ENCODE results near the gene STOX1. TPM values are rescaled to one million over a fixed set of nuclear protein-coding genes. Genes with fewer than 3 reads are reported as not detected.
"Not testable (repeated sequence)": the region's sequence is repeated elsewhere in the genome, so short reads cannot be mapped to it uniquely, and the experiment has no call there.

The STOX1 gene
- total and polyA plus RNA-seq, 10 of the 15 experiments (the other 5 are each of a cell fraction or from before 2014, with no cell fraction given): 0.18 to 1.2 (median 0.67) TPM; not detected in 1

DNA sequence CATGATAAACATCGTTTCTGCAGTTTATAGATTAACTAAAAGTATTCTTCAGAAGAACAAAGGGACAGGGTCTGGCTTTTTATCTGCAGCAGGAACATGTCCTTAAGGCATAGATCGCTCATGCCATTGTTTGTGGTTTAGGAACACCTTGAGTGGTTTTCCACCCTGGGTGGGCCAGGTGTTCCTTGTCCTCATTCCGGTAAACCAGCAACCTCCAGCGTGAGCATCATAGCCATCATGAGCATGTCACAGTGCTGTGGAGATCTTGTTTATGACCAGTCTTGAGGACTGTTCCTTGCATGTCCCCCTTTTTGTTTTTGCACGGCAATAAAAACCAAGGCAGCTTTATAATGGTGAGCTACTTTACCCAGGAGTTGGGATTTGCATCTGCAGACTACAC, 33.9 kb downstream of the STOX1 start:
- POLR2A ChIA-PET: no interaction called here
- H4K20me1 ChIP-seq (ENCODE audit: control insufficient read depth, insufficient read depth): no peaks in the 10 kb centered on the region
- peaks cover 7% of the 10 kb centered on the region; the same call in 2 of the 3 replicates for H3K9me3 ChIP-seq (replicated peaks; ENCODE audit: control insufficient read depth, insufficient read depth, low read length)
- H3K27ac ChIP-seq (ENCODE audit: control insufficient read depth, insufficient read depth): no peak overlapping the region
- DNase-seq (ENCODE audit: low read depth, low spot score) (no peak), FAIRE-seq (no peak), ATAC-seq (no peak)
- no peak for TF ChIP-seq NFYA (IDR thresholded peaks at IDR 0.05; ENCODE audit: borderline replicate concordance, low read depth, low read length)
- TF ChIP-seq CBX5 (IDR thresholded peaks at IDR 0.05; ENCODE audit: low read depth): peak; percentile 89; the same call in 1 of the 2 replicates
- no peak overlapping the region for H3K4me3 ChIP-seq
- H3K4me1 ChIP-seq (ENCODE audit: control insufficient read depth, insufficient read depth, low read length): no peaks in the 10 kb centered on the region
- SMC1A ChIA-PET (ENCODE audit: uncharacterized antibody, unreplicated experiment): no interaction called here
- intact Hi-C loops (cut with micrococcal nuclease; ENCODE audit: unreplicated experiment): no loop called here
- WGBS (ENCODE audit: insufficient coverage, insufficient replicate concordance, low lambda C conversion rate, missing lambda C conversion rate): 50% methylated on average over 5 of the region's 5 CpGs
- H3K79me2 ChIP-seq (ENCODE audit: control insufficient read depth, insufficient read depth, low read length): no peaks in the 10 kb centered on the region
- in situ Hi-C loops (cut with MboI): no loop called here
- no peaks in the 10 kb centered on the region for H3K27me3 ChIP-seq (replicated peaks in 1 of 2; ENCODE audit: control insufficient read depth in 2 of 2, insufficient read depth in 2 of 2, low read length in 1 of 2)
- no peaks in the 10 kb centered on the region for H3K36me3 ChIP-seq (ENCODE audit: control insufficient read depth in 2 of 2, insufficient read depth in 2 of 2, low read length in 1 of 2)
- H3K4me2 ChIP-seq (ENCODE audit: control insufficient read depth, insufficient read depth): no peak overlapping the region
- BruUV-seq (replicated peaks): no TSS peak
- H3K9ac ChIP-seq (ENCODE audit: control insufficient read depth, insufficient read depth, low read length): no peak overlapping the region
- RAD21 ChIA-PET (ENCODE audit: unreplicated experiment): no interaction called here
- CTCF ChIA-PET: no interaction called here
- no peak overlapping the region for H2AFZ ChIP-seq (ENCODE audit: control insufficient read depth, low read depth, low read length)

DNA sequence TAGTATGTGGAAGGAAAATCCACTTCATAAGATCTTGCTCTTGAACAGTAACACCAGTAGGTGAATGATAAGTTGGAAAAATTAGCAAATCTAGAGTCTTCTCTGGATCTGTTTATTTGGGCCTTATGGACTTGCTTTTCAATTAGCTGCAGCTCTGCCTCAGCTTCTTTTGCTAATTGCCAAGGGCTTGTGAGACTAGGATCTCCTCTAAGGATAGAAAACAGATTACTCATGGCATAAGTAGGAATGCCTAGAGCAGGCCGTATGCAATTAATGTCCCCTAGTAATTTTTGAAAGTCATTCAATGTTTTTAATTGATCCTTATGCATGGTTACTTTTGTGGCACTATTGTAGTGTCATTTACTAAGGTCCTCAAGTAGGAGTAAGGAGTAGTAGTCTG, 37.3 kb downstream of the STOX1 start:
- Histone ChIP-seq H3K9me3 (replicated peaks; ENCODE audit: control insufficient read depth, insufficient read depth, low read length) (peaks cover 7% of the 10 kb centered on the region; the same call in 2 of the 3 replicates), H3K36me3 (ENCODE audit: control insufficient read depth in 2 of 2, insufficient read depth in 2 of 2, low read length in 1 of 2) (no peaks in the 10 kb centered on the region), H3K4me3 (no peak overlapping the region), H3K79me2 (ENCODE audit: control insufficient read depth, insufficient read depth, low read length) (no peaks in the 10 kb centered on the region), H4K20me1 (ENCODE audit: control insufficient read depth, insufficient read depth) (no peaks in the 10 kb centered on the region), H3K9ac (ENCODE audit: control insufficient read depth, insufficient read depth, low read length) (no peak overlapping the region), H3K4me1 (ENCODE audit: control insufficient read depth, insufficient read depth, low read length) (no peaks in the 10 kb centered on the region), H3K27me3 (replicated peaks in 1 of 2; ENCODE audit: control insufficient read depth in 2 of 2, insufficient read depth in 2 of 2, low read length in 1 of 2) (no peaks in the 10 kb centered on the region), H3K4me2 (ENCODE audit: control insufficient read depth, insufficient read depth) (no peak overlapping the region), H3K27ac (ENCODE audit: control insufficient read depth, insufficient read depth) (no peak overlapping the region), H2AFZ (ENCODE audit: control insufficient read depth, low read depth, low read length) (no peak overlapping the region)
- BruUV-seq (replicated peaks): no TSS peak
- DNase-seq (ENCODE audit: low read depth, low spot score) (no peak), ATAC-seq (no peak), FAIRE-seq (no peak)
- ChIA-PET POLR2A (interaction anchor here (0.6 kb wide), 1 partner anchor 410 kb away, joined by 3 read pairs; no protein-coding TSS in a partner anchor), SMC1A (ENCODE audit: uncharacterized antibody, unreplicated experiment) (no interaction called here), RAD21 (ENCODE audit: unreplicated experiment) (no interaction called here), CTCF (no interaction called here)
- WGBS (ENCODE audit: insufficient coverage, insufficient replicate concordance, low lambda C conversion rate, missing lambda C conversion rate): 100% methylated on average over 1 of the region's 1 CpG
- TF ChIP-seq, protein P1, sequence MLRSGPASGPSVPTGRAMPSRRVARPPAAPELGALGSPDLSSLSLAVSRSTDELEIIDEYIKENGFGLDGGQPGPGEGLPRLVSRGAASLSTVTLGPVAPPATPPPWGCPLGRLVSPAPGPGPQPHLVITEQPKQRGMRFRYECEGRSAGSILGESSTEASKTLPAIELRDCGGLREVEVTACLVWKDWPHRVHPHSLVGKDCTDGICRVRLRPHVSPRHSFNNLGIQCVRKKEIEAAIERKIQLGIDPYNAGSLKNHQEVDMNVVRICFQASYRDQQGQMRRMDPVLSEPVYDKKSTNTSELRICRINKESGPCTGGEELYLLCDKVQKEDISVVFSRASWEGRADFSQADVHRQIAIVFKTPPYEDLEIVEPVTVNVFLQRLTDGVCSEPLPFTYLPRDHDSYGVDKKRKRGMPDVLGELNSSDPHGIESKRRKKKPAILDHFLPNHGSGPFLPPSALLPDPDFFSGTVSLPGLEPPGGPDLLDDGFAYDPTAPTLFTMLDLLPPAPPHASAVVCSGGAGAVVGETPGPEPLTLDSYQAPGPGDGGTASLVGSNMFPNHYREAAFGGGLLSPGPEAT (IDR thresholded peaks at IDR 0.05; ENCODE audit: low read depth): no peak
- TF ChIP-seq KDM1A (IDR thresholded peaks at IDR 0.05; ENCODE audit: borderline replicate concordance) (no peak), SIX5 (IDR thresholded peaks at IDR 0.05; ENCODE audit: low read depth, low read length, severe bottlenecking) (no peak)
- intact Hi-C loops (cut with micrococcal nuclease; ENCODE audit: unreplicated experiment): no loop called here
- in situ Hi-C loops (cut with MboI): no loop called here

GRCh38 chr10:68868173-68868572, 40.8 kb downstream of the STOX1 start:
- SMC1A ChIA-PET (ENCODE audit: uncharacterized antibody, unreplicated experiment); RAD21 ChIA-PET (ENCODE audit: unreplicated experiment); ATAC-seq; in situ Hi-C loops (cut with MboI); H4K20me1 ChIP-seq (ENCODE audit: control insufficient read depth, insufficient read depth); DNase-seq (ENCODE audit: low read depth, low spot score); H3K4me2 ChIP-seq (ENCODE audit: control insufficient read depth, insufficient read depth); H3K27ac ChIP-seq (ENCODE audit: control insufficient read depth, insufficient read depth); H3K9ac ChIP-seq (ENCODE audit: control insufficient read depth, insufficient read depth, low read length); H3K4me1 ChIP-seq (ENCODE audit: control insufficient read depth, insufficient read depth, low read length); H3K27me3 ChIP-seq (replicated peaks in 1 of 2; ENCODE audit: control insufficient read depth in 2 of 2, insufficient read depth in 2 of 2, low read length in 1 of 2); FAIRE-seq; H2AFZ ChIP-seq (ENCODE audit: control insufficient read depth, low read depth, low read length); H3K79me2 ChIP-seq (ENCODE audit: control insufficient read depth, insufficient read depth, low read length); CTCF ChIA-PET; BruUV-seq (replicated peaks); H3K9me3 ChIP-seq (replicated peaks; ENCODE audit: control insufficient read depth, insufficient read depth, low read length); H3K4me3 ChIP-seq; H3K36me3 ChIP-seq (ENCODE audit: control insufficient read depth in 2 of 2, insufficient read depth in 2 of 2, low read length in 1 of 2); POLR2A ChIA-PET: not testable (repeated sequence)
- 66% methylated on average over 8 of the region's 8 CpGs for WGBS (ENCODE audit: insufficient coverage, insufficient replicate concordance, low lambda C conversion rate, missing lambda C conversion rate)
- intact Hi-C loops (cut with micrococcal nuclease; ENCODE audit: unreplicated experiment): loop anchor here (2.0 kb wide), 1 partner anchor 21 kb away; no protein-coding TSS in a partner anchor

All from GM12878 (cell line).